ENCODE measurements around the gene PKD1.
"Not testable (repeated sequence)": the region's sequence is repeated elsewhere in the genome, so short reads cannot be mapped to it uniquely, and the experiment has no call there.

The PKD1 gene

GRCh38 chr16:2125609-2126008, 10.1 kb downstream of the PKD1 start:
- FAIRE-seq; DNase-seq (ENCODE audit: insufficient read length, low spot score): not testable (repeated sequence)

DNA sequence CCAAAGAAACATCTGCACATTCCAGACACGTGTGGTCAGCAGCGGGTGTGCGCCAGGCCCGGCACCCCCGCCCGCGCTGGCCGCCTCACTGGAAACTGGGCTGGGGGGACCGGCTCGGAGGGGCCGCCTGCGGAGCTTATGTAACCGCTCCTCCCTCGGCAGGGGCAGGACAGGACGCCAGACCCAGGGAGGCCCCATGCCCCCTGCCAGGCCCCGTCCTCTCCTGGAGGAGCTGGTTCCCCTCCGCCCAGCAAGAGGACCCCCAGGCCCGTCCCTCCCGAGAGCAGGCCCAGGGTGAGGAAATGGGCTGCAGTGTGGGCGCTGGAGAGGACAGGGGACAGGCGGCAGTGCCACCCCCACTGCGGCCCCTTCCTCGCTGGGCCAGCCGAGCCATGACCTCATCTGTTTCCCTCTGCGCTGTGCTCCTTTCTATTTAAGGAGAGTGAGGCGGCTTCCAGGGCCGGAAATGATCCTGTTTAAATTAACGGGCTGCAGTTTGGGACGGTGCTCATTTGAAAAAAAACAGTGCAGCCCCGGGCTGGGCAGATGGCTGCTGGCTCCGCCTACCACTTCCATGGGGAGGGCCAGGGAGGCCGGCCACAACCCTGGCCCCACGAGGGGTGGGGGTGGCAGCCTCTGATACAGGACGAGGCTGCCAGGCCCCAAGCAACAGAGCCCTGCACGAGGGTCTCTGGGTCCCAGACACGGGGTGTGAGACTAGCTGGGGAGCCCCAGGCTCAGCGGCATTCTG, 10.8 kb downstream of the PKD1 start:
- TF ChIP-seq POLR2A (IDR thresholded peaks at IDR 0.05; ENCODE audit: low read depth, low read length) = peak; percentile 22; the same call in 1 of the 2 replicates
- FAIRE-seq; DNase-seq (ENCODE audit: insufficient read length, low spot score): not testable (repeated sequence)

GRCh38 chr16:2124377-2124693, 11.4 kb downstream of the PKD1 start:
- FAIRE-seq; DNase-seq (ENCODE audit: insufficient read length, low spot score): not testable (repeated sequence)

DNA sequence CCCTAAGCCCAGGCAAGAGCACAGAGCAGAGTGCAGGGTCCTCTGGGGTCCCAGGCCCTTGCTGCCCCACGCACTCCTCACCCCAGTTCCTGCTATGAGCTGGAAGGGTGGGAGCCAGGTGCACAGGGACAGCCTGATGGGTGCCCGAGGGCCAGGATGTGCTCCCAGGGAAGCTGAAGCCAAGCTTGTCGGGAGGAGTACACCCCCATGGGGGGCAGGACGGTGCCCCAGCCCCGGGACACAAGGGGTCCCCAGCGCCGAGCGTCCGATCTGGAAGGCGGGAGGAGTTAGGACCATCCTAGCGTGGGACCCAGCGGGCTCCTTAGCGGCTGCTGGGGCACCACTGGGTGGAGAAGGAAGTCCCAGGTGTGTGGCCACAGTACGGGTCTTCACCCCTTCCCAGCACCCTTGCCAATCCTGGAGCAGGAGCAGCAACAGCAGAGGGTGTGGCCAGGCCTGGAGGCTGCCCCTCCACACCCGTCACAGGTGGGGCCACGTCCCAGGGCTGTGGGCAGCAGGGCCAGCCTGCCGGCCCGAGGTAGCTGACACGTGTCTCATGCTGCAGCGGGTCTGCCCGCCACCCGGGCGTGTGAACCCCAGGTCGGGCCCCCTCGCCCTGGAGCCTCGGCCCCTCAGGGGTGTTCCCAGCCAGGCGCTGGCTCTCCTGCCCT, 11.9 kb downstream of the PKD1 start:
- not testable (repeated sequence) for DNase-seq (ENCODE audit: insufficient read length, low spot score); FAIRE-seq

DNA sequence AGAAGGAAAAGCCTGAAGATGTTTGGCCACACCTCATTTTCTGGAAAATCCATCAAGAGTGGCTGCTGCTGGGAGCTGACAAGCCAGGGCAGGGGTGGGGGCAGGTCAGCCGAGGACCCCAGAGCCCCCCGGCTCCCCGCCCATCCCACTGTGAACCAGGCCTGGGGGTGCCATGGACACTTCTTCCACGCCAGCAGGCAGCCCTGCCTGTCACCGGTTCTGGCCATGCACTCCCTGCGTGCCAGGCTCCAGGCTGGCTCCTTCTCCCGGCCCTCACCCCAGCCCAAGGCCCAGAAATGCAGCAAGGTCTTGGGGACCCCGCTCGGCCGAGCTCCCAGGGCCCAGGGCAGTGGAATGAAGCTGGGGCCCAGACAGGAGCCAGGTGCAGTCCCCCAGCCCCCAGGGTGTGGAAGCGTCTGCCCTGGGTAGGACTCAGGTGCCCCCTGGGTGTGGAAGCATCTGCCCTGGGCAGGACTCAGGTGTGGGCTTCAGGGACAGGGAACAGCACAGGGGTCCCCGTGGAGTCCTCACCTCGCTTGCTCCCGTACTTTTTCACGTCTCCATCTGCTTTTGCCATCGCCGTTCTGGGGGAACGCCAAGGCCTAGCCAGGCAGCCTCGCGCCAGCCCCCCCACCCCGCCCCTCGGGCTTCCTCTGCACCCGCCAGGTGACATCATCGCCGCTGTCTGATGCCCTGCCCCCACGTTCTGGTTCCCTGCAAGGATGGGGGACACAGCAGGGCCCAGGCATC, 12.6 kb downstream of the PKD1 start:
- not testable (repeated sequence) for DNase-seq (ENCODE audit: insufficient read length, low spot score); FAIRE-seq

GRCh38 chr16:2122429-2122828, 13.3 kb downstream of the PKD1 start:
- TF ChIP-seq POLR2A (IDR thresholded peaks at IDR 0.05; ENCODE audit: low read depth, low read length) = no peak

GRCh38 chr16:2121853-2122252, 13.8 kb downstream of the PKD1 start:
- DNase-seq (ENCODE audit: insufficient read length, low spot score) (no peak), FAIRE-seq (no peak)
- no peak for TF ChIP-seq POLR2A (IDR thresholded peaks at IDR 0.05; ENCODE audit: low read depth, low read length)

More at GRCh38 chr16:2122429-2122828, 13.3 kb downstream of the PKD1 start:
- FAIRE-seq = no peak
- DNase-seq (ENCODE audit: insufficient read length, low spot score) = no peak

DNA sequence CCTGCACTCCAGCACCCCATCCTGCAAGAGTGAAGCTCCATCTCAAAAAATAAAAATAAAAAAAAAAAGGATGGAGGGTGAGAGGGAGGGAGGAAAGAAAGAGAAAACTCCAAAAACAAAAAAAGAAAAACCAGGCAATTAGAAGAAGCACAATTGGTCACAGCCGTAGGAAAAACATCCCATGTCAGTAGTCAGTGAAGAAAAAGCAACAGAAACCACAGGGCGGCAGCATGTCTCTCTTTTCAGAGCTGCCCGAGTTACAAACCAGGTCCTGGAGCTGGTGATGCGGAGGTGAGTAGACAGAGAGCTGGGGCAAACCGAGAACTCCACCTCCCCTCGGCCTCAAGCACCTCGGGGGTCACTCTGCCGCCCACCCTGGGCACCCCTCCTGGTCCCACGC, 14.4 kb downstream of the PKD1 start:
- DNase-seq (ENCODE audit: insufficient read length, low spot score); FAIRE-seq: not testable (repeated sequence)

- DNase-seq (ENCODE audit: insufficient read length, low spot score); FAIRE-seq: not testable (repeated sequence)
Observed at GRCh38 chr16:2117960-2118722, 17.6 kb downstream of the PKD1 start.

DNA sequence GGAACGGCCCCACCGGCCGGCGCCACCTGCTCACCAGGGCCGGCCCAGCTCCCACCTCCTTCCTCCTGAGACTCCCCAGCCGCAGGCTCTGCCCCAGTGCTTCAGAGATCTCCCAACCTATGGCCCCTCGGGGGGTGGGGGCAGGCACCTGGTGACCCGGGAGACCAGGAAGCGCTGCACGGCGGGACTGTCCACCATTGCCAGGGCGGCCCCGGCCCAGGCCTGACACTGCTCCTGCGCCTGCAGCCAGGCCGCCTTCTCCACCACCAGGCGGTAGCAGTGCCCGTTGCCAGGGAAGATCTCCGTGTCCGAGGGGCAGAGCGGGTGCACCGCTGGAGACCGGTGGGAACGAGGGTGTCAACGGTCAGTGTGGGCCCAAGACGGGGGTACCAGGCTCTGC, 18.4 kb downstream of the PKD1 start:
- not testable (repeated sequence) for FAIRE-seq; DNase-seq (ENCODE audit: insufficient read length, low spot score)

DNA sequence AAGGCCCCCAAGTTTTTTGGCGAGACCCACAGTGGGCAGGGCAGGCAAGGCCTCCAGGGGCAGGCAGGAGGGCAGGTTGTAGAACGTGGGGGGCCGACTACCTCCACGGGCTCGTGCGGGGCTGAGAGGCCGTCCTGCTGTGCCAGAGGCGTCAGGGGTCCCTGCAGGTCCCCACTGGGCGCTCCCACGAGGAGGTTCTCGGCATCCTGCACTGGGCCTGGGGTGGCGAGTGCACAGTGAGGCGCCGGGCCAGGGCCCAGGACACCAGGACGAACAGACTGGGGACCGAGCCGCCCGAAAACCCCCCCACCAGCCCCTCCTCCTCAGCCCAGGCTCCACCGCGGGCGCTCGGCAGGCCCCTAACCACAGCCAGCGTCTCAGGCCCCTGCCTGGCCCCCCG, 19.3 kb downstream of the PKD1 start:
- FAIRE-seq; DNase-seq (ENCODE audit: insufficient read length, low spot score): not testable (repeated sequence)

- FAIRE-seq (no peak), DNase-seq (ENCODE audit: insufficient read length, low spot score) (no peak)
- no peak for TF ChIP-seq POLR2A (IDR thresholded peaks at IDR 0.05; ENCODE audit: low read depth, low read length)
Observed at GRCh38 chr16:2115591-2115973, 20.1 kb downstream of the PKD1 start.

DNA sequence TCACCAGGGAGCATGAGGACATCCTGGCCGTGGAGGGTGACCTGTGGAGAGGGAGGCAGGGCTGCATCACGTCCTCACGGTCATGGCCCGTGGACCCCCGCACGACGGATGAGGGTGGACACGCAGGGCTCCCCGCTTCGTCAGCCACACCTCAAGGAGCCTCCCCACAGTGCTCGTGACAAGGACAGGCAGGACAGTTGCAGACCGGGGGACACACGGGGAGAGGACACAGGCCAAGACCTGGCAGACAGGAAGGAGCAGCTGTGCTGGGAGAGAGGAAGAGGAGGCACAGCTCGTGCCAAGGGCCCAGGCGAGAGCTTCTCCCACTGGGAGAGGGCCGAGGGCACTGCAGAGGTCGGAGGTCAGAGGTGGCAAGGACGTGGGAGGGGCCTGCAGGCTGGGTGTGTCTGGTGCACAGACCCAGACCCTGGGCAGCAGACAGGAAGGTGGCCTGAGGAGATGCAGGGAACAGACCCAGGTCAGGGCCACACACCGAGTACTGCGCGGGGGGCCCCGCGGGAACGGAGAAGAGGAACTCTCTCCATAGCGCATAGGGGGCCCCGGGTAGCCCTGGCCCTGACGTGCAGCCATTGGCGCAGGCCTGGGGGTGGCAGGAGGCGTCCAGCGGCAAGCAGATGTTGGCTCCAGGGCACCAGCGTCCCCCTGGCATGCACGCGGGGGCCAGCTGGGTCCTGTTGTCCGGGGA, 20.7 kb downstream of the PKD1 start:
- FAIRE-seq; DNase-seq (ENCODE audit: insufficient read length, low spot score): not testable (repeated sequence)

- not testable (repeated sequence) for FAIRE-seq; DNase-seq (ENCODE audit: insufficient read length, low spot score)
Observed at GRCh38 chr16:2114225-2114624, 21.5 kb downstream of the PKD1 start.

- DNase-seq (ENCODE audit: insufficient read length, low spot score); FAIRE-seq: not testable (repeated sequence)
Observed at GRCh38 chr16:2112539-2113106, 23.1 kb downstream of the PKD1 start.

GRCh38 chr16:2111412-2112335, 24.0 kb downstream of the PKD1 start:
- not testable (repeated sequence) for DNase-seq (ENCODE audit: insufficient read length, low spot score); FAIRE-seq

GRCh38 chr16:2111009-2111353, 24.7 kb downstream of the PKD1 start:
- FAIRE-seq; DNase-seq (ENCODE audit: insufficient read length, low spot score): not testable (repeated sequence)

All from H54 (cell line).